LNCAP (cell line): ENCODE data around the gene IGFALS.

Source experiments
- CTCF ChIP-seq: fragments of 450-650 bp; IDR thresholded peaks from 2 replicates; pipeline ENCODE4 v1.5.1; 2017; ENCODE audit warnings: mild to moderate bottlenecking

The IGFALS gene

GRCh38 chr16:1744338-1744840 is 49.1 kb downstream of the IGFALS start:
- TF ChIP-seq CTCF = no peak

- TF ChIP-seq CTCF = no peak
These were observed 49.8 kb downstream of the IGFALS start for GRCh38 chr16:1743376-1744337.

DNA sequence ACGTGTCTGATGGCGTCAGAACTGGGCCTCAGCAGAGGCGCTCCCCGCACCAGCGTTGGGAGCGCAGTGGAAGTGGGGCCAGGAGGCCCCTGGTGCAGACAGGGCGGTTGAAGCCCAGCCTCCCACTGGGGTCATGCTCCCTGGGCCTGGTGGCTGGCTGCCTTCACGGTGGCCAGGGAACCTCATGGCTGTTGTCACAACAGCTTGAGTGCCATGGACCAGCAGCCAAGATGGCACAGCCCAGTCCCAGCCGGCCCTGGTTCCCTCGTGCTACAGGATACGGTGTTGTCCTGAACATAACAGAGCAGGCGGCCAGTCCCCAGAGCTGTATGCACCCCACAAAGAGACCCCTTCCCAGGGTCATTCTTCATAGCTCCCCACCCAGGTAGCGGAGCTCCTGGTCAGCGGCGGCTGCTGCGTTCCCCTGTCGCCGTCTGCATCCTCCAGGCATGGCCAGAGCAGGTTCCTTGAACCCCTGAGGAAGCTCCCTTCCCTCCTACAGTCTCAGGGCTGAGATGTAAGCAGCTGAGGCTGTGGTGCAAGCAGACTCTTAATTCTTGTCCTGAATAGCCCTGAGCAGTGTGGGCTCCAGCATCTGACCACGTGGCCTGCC is 51.8 kb downstream of the IGFALS start:
- TF ChIP-seq CTCF = no peak

DNA sequence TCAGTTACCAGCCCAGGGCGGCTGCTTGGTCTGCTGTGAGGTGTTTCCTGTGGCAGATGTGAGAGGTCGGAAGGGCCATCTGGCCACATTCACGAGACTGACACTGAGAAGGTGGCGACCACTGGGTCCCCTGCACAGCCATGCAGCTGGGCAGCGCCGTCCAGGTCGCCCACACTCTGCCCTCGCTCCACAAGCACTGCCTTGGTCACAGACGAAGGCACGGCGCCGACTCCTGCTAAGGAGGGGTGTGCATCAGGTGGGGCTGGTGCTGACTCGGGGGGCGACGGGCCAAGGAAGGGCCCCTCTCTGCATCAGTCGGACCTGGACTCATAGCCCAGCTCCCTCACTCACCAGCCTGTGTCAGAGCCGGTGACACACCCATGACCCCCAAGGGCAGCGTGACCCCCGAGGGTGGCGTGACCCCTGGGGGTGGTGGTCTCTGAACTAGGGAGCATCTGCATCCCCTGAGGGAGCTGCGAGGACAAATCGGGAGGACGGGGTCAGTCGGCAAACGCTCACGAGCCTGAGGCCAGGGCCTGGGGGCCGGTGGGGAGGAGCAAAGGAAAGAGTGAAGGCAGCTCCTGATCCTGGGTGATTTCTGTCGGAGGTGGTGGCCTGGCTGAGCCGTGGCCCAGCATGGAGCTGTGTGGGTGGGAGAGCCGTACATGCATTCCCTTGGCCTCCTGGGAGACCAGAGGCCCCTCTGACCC is 52.6 kb downstream of the IGFALS start:
- TF ChIP-seq CTCF = no peak
